GM23248 (cell line): ENCODE results near the gene VASP. TPM values are rescaled to one million over a fixed set of nuclear protein-coding genes. Genes with fewer than 3 reads are reported as not detected.

Source experiments
- DNase-seq: peaks from one replicate; pipeline ENCODE4 v3.0.0-alpha.2; 2015
- H2AFZ ChIP-seq: fragments of 200-600 bp; sonication (generic); 2 replicates; pipeline ENCODE4 v1.6.1; 2016; ENCODE audit warnings: antibody characterized with exemption
- H3F3A ChIP-seq: fragments of 200-600 bp; sonication (generic); 2 replicates; pipeline ENCODE4 v1.6.1; 2016; ENCODE audit warnings: mild to moderate bottlenecking, antibody characterized with exemption, mixed run types; ENCODE audit not compliant: insufficient read depth
- H3K27ac ChIP-seq: fragments of 200-600 bp; sonication (generic); 2 replicates; pipeline ENCODE4 v1.5.1; 2016; ENCODE audit warnings: mild to moderate bottlenecking
- H3K27me3 ChIP-seq: fragments of 200-600 bp; sonication (generic); replicated peaks from 2 replicates; pipeline ENCODE4 v1.6.1; 2016; ENCODE audit warnings: mild to moderate bottlenecking; ENCODE audit not compliant: insufficient read depth
- H3K36me3 ChIP-seq: fragments of 200-600 bp; sonication (generic); 2 replicates; pipeline ENCODE4 v1.6.1; 2016; ENCODE audit warnings: low read depth, mild to moderate bottlenecking
- H3K4me1 ChIP-seq: fragments of 200-600 bp; sonication (generic); 2 replicates; pipeline ENCODE4 v1.6.1; 2016; ENCODE audit warnings: mild to moderate bottlenecking; ENCODE audit not compliant: insufficient read depth
- H3K4me2 ChIP-seq: fragments of 200-600 bp; sonication (generic); one replicate; pipeline ENCODE4 v1.6.1; 2016; ENCODE audit warnings: mild to moderate bottlenecking; ENCODE audit not compliant: unreplicated experiment
- H3K4me3 ChIP-seq: fragments of 200-600 bp; sonication (generic); 2 replicates; pipeline ENCODE4 v1.5.1; 2016; ENCODE audit warnings: mild to moderate bottlenecking
- H3K79me2 ChIP-seq: fragments of 200-600 bp; sonication (generic); 2 replicates; pipeline ENCODE4 v1.6.1; 2016; ENCODE audit warnings: mild to moderate bottlenecking; ENCODE audit not compliant: insufficient read depth
- H3K9ac ChIP-seq: fragments of 200-600 bp; sonication (generic); 2 replicates; pipeline ENCODE4 v1.6.1; 2016; ENCODE audit warnings: mild to moderate bottlenecking
- H3K9me2 ChIP-seq: fragments of 200-600 bp; sonication (generic); 2 replicates; pipeline ENCODE4 v1.6.1; 2016; ENCODE audit warnings: mixed run types, mild to moderate bottlenecking, moderate library complexity; ENCODE audit not compliant: insufficient read depth
- H3K9me3 ChIP-seq: fragments of 200-600 bp; sonication (generic); one replicate; pipeline ENCODE4 v1.6.1; 2017; ENCODE audit warnings: low read depth
- H4K20me1 ChIP-seq: fragments of 200-600 bp; sonication (generic); 2 replicates; pipeline ENCODE4 v1.6.0; 2016; ENCODE audit not compliant: insufficient read depth
- EZH2 ChIP-seq: fragments of 200-600 bp; sonication (generic); IDR thresholded peaks from 2 replicates; pipeline ENCODE4 v1.6.1; 2018; ENCODE audit warnings: antibody characterized with exemption, mild to moderate bottlenecking; ENCODE audit not compliant: insufficient read depth, poor library complexity, severe bottlenecking
- EZH2phosphoT487 ChIP-seq: fragments of 200-600 bp; sonication (generic); IDR thresholded peaks from 2 replicates; pipeline ENCODE4 v1.6.1; 2018; ENCODE audit warnings: antibody characterized with exemption, moderate library complexity, mild to moderate bottlenecking, low read depth; ENCODE audit not compliant: insufficient read depth
- WGBS, 2 experiments: methylation state at CpG; one replicate each; pipeline ENCODE4 v1.1.6; 2015 to 2017; ENCODE audit warnings: low lambda C conversion rate in 2 of 2, low coverage in 1 of 2; ENCODE audit errors: missing lambda C conversion rate in 2 of 2; 5-methylcytosine and 5-hydroxymethylcytosine counted together
- in situ Hi-C: fragments of 300-500 bp; cut with MboI; formaldehyde crosslinking; loops from 2 replicates; pipeline ENCODE4 v1.15.0; 2020
- polyA plus RNA-seq: library from polyadenylated mRNA; unstranded; fragments of >200 nt; fragmentation: Nextera tagmentation; extraction: Ambion mirVana; gene quantifications from 2 replicates; pipeline ENCODE4 v1.2.1, GENCODE V29; 2016
- total RNA-seq: library from RNA; depleted of rRNA; stranded (reverse); fragments of >200 nt; shearing (Covaris generic); gene quantifications from 2 replicates; pipeline ENCODE4 v1.2.3, GENCODE V29; 2014

Gene VASP
- total and polyA plus RNA-seq, 2 experiments from 2014 or later, result 31.9 to 135 TPM

DNA sequence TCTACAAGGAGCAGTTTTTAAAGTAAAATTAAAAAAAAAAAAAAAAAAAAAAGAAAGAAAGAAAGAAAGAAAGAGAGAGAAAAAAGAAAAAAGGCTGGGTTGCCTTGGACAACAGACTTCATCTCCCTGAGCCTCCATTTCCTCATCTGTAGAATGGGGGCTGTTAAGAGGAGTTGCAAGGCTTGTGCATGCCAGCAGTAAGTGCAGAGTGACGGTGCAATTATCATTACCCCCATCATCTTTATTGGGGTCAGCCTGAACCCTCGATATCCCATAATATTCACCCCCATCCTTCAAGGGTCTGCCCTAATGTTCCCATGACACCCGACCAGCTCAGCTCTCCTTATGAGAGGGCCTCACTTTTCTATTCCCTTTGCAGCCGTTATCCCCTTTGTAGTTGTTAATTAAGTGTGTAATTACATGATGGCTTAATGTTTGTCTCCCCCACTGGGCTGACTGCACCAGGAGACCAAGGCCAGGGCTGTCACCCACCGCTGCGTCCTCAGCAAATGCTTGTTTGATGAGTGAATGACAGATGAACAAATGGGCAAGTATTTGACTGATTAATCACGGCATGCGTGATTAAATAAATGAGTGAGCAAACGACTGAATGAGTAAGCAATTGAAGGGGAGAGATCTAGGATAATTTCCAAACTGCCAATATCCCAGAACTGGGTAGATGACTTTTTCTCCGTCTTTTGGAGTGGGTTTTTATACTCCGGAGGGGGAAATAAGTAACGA is 29.4 kb upstream of the VASP start:
- in situ Hi-C loops, result loop anchor here (5.0 kb wide), 1 partner anchor 36 kb away; no protein-coding TSS in a partner anchor
- peak overlapping the region; percentile 87 for H3K4me3 ChIP-seq

DNA sequence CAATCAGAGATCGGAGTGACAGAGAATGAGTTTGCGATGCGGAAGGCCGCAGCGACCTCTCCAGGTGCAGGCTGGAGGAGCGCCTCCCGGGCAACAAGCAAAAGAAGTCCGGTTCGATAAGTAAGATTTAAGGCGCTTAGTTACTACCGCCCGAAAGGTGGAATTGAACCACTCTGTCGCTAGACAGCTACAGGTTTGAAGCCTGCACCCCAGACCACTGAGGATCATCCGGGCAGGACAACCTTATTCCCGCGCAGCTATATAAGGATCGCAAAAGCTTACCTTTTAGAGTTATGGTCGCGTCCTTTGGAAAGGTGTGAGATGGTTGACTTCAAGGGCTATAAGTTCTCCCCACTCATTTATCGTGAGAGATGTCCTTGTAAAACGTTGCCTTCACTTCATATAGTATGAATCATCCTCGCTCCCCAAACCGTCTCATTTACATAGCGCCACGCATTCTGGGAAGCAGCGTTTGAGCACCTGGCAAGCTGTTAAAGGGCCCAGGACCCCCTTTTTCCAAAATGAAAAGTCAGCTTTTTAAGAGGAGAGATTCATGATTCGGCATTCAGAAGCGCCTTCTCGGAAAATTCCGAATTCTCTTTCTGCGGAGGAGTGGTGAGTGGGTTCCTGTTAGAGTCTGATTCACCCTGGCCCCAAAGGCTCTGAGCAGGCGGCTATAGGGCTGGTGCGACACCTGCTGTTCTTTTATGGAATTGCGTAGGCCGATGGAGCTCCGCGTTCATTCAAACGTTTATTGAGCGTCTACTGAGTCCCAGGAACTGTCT is 28.6 kb upstream of the VASP start:
- peak overlapping the region; percentile 96 for H3K4me2 ChIP-seq
- in situ Hi-C loops, result loop anchor here (5.0 kb wide), 1 partner anchor 36 kb away; no protein-coding TSS in a partner anchor
- no peaks in the 10 kb centered on the region for H4K20me1 ChIP-seq
- peaks cover 36% of the 10 kb centered on the region for H3F3A ChIP-seq
- H3K4me3 ChIP-seq, result peak overlapping the region; percentile 87
- H3K79me2 ChIP-seq, result 0 out of 2 replicates have a peak, but pooled peaks cover 8% of the 10 kb centered on the region
- no peaks in the 10 kb centered on the region for H3K9me2 ChIP-seq
- no peaks in the 10 kb centered on the region for H3K27me3 ChIP-seq
- no peaks in the 10 kb centered on the region for H3K36me3 ChIP-seq
- DNase-seq, result peak; percentile 89
- peak overlapping the region; percentile 93 for H2AFZ ChIP-seq
- TF ChIP-seq EZH2 (no peak), EZH2phosphoT487 (no peak)
- 1 to 2% methylated on average over 39 of the region's 39 CpGs for WGBS, 2 experiments
- H3K27ac ChIP-seq, result peak overlapping the region; percentile 98
- peak overlapping the region; percentile 94 for H3K9ac ChIP-seq
- H3K9me3 ChIP-seq, result no peaks in the 10 kb centered on the region
- peaks cover 5% of the 10 kb centered on the region; the same call in 1 of the 2 replicates for H3K4me1 ChIP-seq

More for the DNA sequence above, 29.4 kb upstream of the VASP start:
- peak overlapping the region; percentile 98 for H3K27ac ChIP-seq
- WGBS, 2 experiments, result 6 to 8% methylated on average over 12 of the region's 12 CpGs
- H4K20me1 ChIP-seq, result no peaks in the 10 kb centered on the region
- TF ChIP-seq EZH2, result no peak
- TF ChIP-seq EZH2phosphoT487, result no peak
- peak; percentile 89 for DNase-seq
- H3K4me1 ChIP-seq, result peaks cover 5% of the 10 kb centered on the region; the same call in 1 of the 2 replicates
- peak overlapping the region; percentile 93; the same call in 1 of the 2 replicates for H2AFZ ChIP-seq
- H3K9me3 ChIP-seq, result no peaks in the 10 kb centered on the region
- H3K27me3 ChIP-seq, result no peaks in the 10 kb centered on the region
- peak overlapping the region; percentile 94 for H3K9ac ChIP-seq
- peaks cover 36% of the 10 kb centered on the region for H3F3A ChIP-seq
- 0 out of 2 replicates have a peak, but pooled peaks cover 8% of the 10 kb centered on the region for H3K79me2 ChIP-seq
- no peaks in the 10 kb centered on the region for H3K36me3 ChIP-seq
- H3K9me2 ChIP-seq, result no peaks in the 10 kb centered on the region
- peak overlapping the region; percentile 96 for H3K4me2 ChIP-seq

GRCh38 chr19:45483033-45483432 is 24.2 kb upstream of the VASP start:
- H4K20me1 ChIP-seq, result no peaks in the 10 kb centered on the region
- in situ Hi-C loops, result no loop called here
- H3K9me3 ChIP-seq, result no peaks in the 10 kb centered on the region
- H2AFZ ChIP-seq, result no peak overlapping the region
- no peaks in the 10 kb centered on the region for H3K9me2 ChIP-seq
- H3K4me3 ChIP-seq, result no peak overlapping the region
- H3K27me3 ChIP-seq, result no peaks in the 10 kb centered on the region
- no peaks in the 10 kb centered on the region for H3K36me3 ChIP-seq
- no peaks in the 10 kb centered on the region for H3K79me2 ChIP-seq
- H3K27ac ChIP-seq, result no peak overlapping the region
- peaks cover 18% of the 10 kb centered on the region for H3F3A ChIP-seq
- H3K4me1 ChIP-seq, result peaks cover under 1% of the 10 kb centered on the region; the same call in 1 of the 2 replicates
- DNase-seq, result no peak
- 87 to 91% methylated on average over 5 of the region's 5 CpGs for WGBS, 2 experiments
- H3K4me2 ChIP-seq, result no peak overlapping the region
- H3K9ac ChIP-seq, result no peak overlapping the region
- no peak for TF ChIP-seq EZH2phosphoT487
- TF ChIP-seq EZH2, result no peak

- no peaks in the 10 kb centered on the region; the same call in 1 of the 2 replicates for H3K4me1 ChIP-seq
- peaks cover 5% of the 10 kb centered on the region; the same call in 1 of the 2 replicates for H3F3A ChIP-seq
- H4K20me1 ChIP-seq, result no peaks in the 10 kb centered on the region
- 70 to 71% methylated on average over 12 to 13 of the region's 13 CpGs for WGBS, 2 experiments
- no peak overlapping the region for H3K4me3 ChIP-seq
- in situ Hi-C loops, result no loop called here
- no peak overlapping the region for H3K9ac ChIP-seq
- no peak overlapping the region for H3K4me2 ChIP-seq
- no peaks in the 10 kb centered on the region for H3K27me3 ChIP-seq
- TF ChIP-seq EZH2 (no peak), EZH2phosphoT487 (no peak)
- no peak overlapping the region for H3K27ac ChIP-seq
- no peaks in the 10 kb centered on the region for H3K9me3 ChIP-seq
- no peaks in the 10 kb centered on the region for H3K79me2 ChIP-seq
- H3K36me3 ChIP-seq, result no peaks in the 10 kb centered on the region
- DNase-seq, result peak; percentile 65
- H2AFZ ChIP-seq, result no peak overlapping the region
- no peaks in the 10 kb centered on the region for H3K9me2 ChIP-seq
Observed at GRCh38 chr19:45484273-45484945, 22.9 kb upstream of the VASP start.
